GM06990 (cell line): ENCODE results near the gene TSC22D1.

Source experiments
- DNase-seq: peaks from one replicate; pipeline ENCODE4 v3.0.0-alpha.2; 2011; ENCODE audit not compliant: insufficient read length; ENCODE audit errors: extremely low read depth
- H3K27me3 ChIP-seq: replicated peaks from 2 replicates; pipeline ENCODE4 v1.6.0; 2011; ENCODE audit warnings: low read length; ENCODE audit not compliant: control insufficient read depth, insufficient read depth
- H3K36me3 ChIP-seq: 2 replicates; pipeline ENCODE4 v1.5.1; 2011; ENCODE audit warnings: low read length; ENCODE audit not compliant: control insufficient read depth, insufficient read depth
- H3K4me3 ChIP-seq: replicated peaks from 2 replicates; pipeline ENCODE4 v1.5.1; 2011; ENCODE audit warnings: low read depth, mild to moderate bottlenecking, control low read depth, low read length
- TF ChIP-seq, protein P1 (sequence below): IDR thresholded peaks from 2 replicates; pipeline ENCODE4 v1.5.1; 2011; ENCODE audit warnings: low read length, control low read depth, mild to moderate bottlenecking, inconsistent platforms; ENCODE audit not compliant: insufficient read depth, poor library complexity, severe bottlenecking

The TSC22D1 gene

DNA sequence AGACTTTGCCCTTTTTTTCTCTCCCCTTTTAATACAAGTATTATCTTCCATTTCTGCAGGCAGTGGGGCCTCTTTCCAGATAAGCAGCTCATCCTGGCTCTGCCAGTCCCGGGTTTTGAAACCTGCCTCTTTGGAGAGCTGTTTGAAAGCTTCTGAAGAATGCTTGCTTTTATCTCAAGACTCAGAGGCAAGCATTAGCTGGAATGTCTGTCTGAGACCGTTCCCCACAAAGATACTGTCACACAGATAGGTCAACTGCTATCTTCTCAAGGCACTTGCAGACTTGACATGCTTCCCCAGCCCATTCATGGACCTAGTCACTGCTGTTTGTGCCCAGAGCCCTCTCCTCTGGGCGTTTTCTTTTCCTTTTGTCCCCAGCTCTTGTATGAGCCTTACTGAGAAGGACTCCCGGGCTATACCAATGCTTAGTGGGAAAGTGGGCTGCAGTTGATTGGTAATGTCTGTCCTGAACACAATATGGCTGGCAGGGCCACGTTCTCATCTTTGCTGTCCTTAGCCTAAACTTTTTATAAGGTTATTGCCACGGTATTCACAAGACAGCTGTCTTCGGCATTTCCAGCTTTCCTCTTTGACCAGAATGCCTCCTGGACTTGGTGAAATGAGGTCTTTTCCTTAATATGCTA, 189.1 kb downstream of the TSC22D1 start:
- no peak for DNase-seq

DNA sequence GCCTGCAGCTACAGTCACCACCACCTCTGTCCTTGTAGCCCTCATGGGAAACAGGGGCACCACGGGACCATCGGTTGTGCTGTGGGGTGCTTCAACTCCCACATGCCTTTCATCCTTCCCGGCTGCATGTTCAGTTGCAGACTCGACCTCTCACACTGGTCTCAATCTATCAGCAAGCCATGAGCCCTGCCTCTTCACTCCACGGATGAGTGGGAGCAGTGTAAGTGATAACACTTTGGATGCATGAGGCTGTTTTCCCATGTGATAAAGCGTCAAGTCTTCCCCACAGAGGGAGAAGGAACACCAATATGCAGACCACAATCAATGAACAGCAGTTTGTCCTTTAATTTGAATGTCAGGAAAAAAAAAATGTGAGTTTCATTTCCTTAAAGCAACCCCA, 190.3 kb downstream of the TSC22D1 start:
- no peaks in the 10 kb centered on the region; the same call in 1 of the 2 replicates for H3K27me3 ChIP-seq
- H3K4me3 ChIP-seq: no peak overlapping the region
- H3K36me3 ChIP-seq: no peaks in the 10 kb centered on the region
- TF ChIP-seq, protein P1, sequence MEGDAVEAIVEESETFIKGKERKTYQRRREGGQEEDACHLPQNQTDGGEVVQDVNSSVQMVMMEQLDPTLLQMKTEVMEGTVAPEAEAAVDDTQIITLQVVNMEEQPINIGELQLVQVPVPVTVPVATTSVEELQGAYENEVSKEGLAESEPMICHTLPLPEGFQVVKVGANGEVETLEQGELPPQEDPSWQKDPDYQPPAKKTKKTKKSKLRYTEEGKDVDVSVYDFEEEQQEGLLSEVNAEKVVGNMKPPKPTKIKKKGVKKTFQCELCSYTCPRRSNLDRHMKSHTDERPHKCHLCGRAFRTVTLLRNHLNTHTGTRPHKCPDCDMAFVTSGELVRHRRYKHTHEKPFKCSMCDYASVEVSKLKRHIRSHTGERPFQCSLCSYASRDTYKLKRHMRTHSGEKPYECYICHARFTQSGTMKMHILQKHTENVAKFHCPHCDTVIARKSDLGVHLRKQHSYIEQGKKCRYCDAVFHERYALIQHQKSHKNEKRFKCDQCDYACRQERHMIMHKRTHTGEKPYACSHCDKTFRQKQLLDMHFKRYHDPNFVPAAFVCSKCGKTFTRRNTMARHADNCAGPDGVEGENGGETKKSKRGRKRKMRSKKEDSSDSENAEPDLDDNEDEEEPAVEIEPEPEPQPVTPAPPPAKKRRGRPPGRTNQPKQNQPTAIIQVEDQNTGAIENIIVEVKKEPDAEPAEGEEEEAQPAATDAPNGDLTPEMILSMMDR: no peak
- DNase-seq: no peak

More for the DNA sequence above, 189.1 kb downstream of the TSC22D1 start:
- no peaks in the 10 kb centered on the region for H3K36me3 ChIP-seq
- TF ChIP-seq, protein P1: no peak
- H3K4me3 ChIP-seq: no peak overlapping the region
- H3K27me3 ChIP-seq: no peaks in the 10 kb centered on the region; the same call in 1 of the 2 replicates

DNA sequence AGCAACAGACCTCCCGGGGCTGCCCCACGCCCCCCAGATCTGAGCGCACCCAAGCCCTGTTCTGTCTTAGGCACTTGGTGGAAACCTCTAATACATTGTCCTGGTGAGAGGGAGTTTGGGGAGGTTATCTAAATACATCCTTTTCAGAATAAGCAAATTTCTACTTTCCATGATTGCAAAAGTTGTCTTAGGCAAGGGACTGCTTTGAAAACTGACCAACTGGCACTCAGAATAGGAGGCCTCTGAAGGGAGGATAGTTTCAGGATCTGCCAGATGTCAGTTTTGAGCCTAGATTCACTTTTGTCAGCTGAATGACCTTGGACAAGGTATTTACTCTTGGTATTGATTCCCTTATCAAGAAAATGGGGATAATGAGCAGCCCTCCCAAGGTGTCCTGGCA, 190.7 kb downstream of the TSC22D1 start:
- no peaks in the 10 kb centered on the region; the same call in 1 of the 2 replicates for H3K27me3 ChIP-seq
- TF ChIP-seq, protein P1: no peak
- no peaks in the 10 kb centered on the region for H3K36me3 ChIP-seq
- no peak overlapping the region for H3K4me3 ChIP-seq
- DNase-seq: no peak

DNA sequence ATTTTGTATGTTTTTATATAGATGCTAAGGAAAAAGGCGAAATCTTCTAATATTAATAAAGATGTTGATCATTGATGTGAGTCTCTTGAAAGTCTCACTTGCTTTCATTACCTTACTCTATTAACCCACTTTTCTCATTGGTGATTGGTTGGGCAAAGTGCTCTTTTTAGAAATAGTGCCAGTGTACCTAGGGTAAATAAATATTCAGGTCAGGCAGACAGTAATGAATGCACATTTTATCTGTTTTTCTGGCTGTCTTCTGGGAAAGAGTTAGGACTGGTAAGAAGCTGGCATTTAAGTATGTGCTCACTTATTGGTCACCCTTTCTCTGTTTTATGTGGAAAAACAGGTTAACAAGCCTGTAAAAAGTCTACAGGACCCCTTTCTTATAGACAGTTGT, 191.4 kb downstream of the TSC22D1 start:
- Histone ChIP-seq H3K36me3 (no peaks in the 10 kb centered on the region), H3K4me3 (no peak overlapping the region), H3K27me3 (no peaks in the 10 kb centered on the region)
- DNase-seq: no peak
- TF ChIP-seq, protein P1: no peak

DNA sequence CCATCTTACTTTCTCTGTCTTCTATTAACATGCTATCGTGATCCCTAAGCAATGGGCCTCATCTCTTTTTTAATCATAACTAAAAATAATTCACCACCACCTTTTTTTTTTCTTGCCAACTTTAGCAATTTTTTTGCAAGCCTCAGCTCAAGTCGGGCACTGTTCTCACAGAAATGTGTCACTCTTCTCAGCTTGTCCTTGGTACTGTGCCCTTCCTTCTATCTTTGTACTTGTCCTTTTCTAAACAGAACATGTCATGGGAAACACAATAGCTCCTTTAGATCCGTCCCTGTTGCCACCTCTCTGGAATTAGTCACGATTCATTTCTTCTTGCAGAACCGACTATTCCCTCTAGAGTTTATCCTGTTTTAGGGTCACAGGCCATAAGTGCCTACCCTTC, 192.2 kb downstream of the TSC22D1 start:
- H3K4me3 ChIP-seq: no peak overlapping the region
- DNase-seq: no peak
- no peaks in the 10 kb centered on the region for H3K27me3 ChIP-seq
- no peaks in the 10 kb centered on the region for H3K36me3 ChIP-seq
- TF ChIP-seq, protein P1: no peak
